Activated B cell treated with CpG ODN at 0.5 μM for 24 hours (primary cell): ENCODE measurements around the gene EYS. TPM values are rescaled to one million over a fixed set of nuclear protein-coding genes. Genes with fewer than 3 reads are reported as not detected.
"Not testable (repeated sequence)": the region's sequence is repeated elsewhere in the genome, so short reads cannot be mapped to it uniquely, and the experiment has no call there.

Experiments used
- ATAC-seq: fragments of 200-7000 bp; cut with Tn5 transposase; one replicate; pipeline ENCODE4 v1.10.0; 2021; ENCODE audit warnings: low read depth, mild to moderate bottlenecking, moderate library complexity
- CTCF ChIA-PET: fragments of 350-600 bp; sonication (Branson Sonifier 250); formaldehyde crosslinking; loops from one replicate; lab custom pipeline; 2021; ENCODE audit warnings: antibody characterized with exemption; lab: Charles Lee
- POLR2A ChIA-PET: fragments of 350-600 bp; sonication (Branson Sonifier 250); formaldehyde crosslinking; loops from one replicate; lab custom pipeline; 2021; ENCODE audit warnings: antibody characterized with exemption; lab: Charles Lee
- DNase-seq: peaks from one replicate; pipeline ENCODE4 v3.0.0; 2022
- H3K27ac Mint-ChIP-seq: one replicate; pipeline ENCODE4 v1.8.0; 2020; ENCODE audit warnings: mixed read lengths
- H3K27me3 Mint-ChIP-seq: one replicate; pipeline ENCODE4 v1.8.0; 2021; ENCODE audit warnings: mixed read lengths
- H3K36me3 Mint-ChIP-seq: one replicate; pipeline ENCODE4 v1.8.0; 2021; ENCODE audit warnings: low read depth, mixed read lengths
- H3K4me1 Mint-ChIP-seq: one replicate; pipeline ENCODE4 v1.8.0; 2021; ENCODE audit warnings: mixed read lengths
- H3K4me3 Mint-ChIP-seq: one replicate; pipeline ENCODE4 v1.8.0; 2020; ENCODE audit warnings: mild to moderate bottlenecking, mixed read lengths
- H3K9me3 Mint-ChIP-seq: one replicate; pipeline ENCODE4 v1.8.0; 2020; ENCODE audit warnings: mixed read lengths
- CTCF ChIP-seq: fragments of 200-600 bp; IDR thresholded peaks from one replicate; pipeline ENCODE4 v1.8.0; 2022; ENCODE audit warnings: antibody characterized with exemption, mild to moderate bottlenecking
- intact Hi-C: fragments of 100-400 bp; cut with micrococcal nuclease; formaldehyde crosslinking; loops from one replicate; pipeline ENCODE4 v1.15.1; 2024
- total RNA-seq: library from RNA; stranded (reverse); gene quantifications from 2 replicates; pipeline ENCODE4 v1.2.3, GENCODE V29; 2022

The EYS gene
- total RNA-seq, 1 donor from 2014 or later: not detected

GRCh38 chr6:63964366-63964765 is 1742.7 kb downstream of the EYS start:
- no peak for DNase-seq
- no peak for TF ChIP-seq CTCF
- Mint-ChIP-seq H3K4me3 (no peak overlapping the region), H3K36me3 (no peaks in the 10 kb centered on the region), H3K4me1 (no peaks in the 10 kb centered on the region), H3K27me3 (no peaks in the 10 kb centered on the region), H3K27ac (no peak overlapping the region), H3K9me3 (no peaks in the 10 kb centered on the region)
- ATAC-seq: no peak
- intact Hi-C loops: no loop called here
- POLR2A ChIA-PET: no interaction called here
- CTCF ChIA-PET: no interaction called here

GRCh38 chr6:63963769-63964315 is 1743.2 kb downstream of the EYS start:
- ChIA-PET POLR2A (no interaction called here), CTCF (no interaction called here)
- Mint-ChIP-seq H3K4me3 (no peak overlapping the region), H3K27me3 (no peaks in the 10 kb centered on the region), H3K9me3 (no peaks in the 10 kb centered on the region), H3K4me1 (no peaks in the 10 kb centered on the region), H3K36me3 (no peaks in the 10 kb centered on the region), H3K27ac (no peak overlapping the region)
- ATAC-seq (no peak), DNase-seq (no peak)
- TF ChIP-seq CTCF: no peak
- intact Hi-C loops: no loop called here

GRCh38 chr6:63953336-63954021 is 1753.5 kb downstream of the EYS start:
- ATAC-seq, POLR2A ChIA-PET, H3K36me3 Mint-ChIP-seq, intact Hi-C loops, H3K27ac Mint-ChIP-seq, H3K4me3 Mint-ChIP-seq, H3K27me3 Mint-ChIP-seq, DNase-seq, H3K4me1 Mint-ChIP-seq, H3K9me3 Mint-ChIP-seq, CTCF ChIA-PET: not testable (repeated sequence)

GRCh38 chr6:63947792-63948529 is 1759.1 kb downstream of the EYS start:
- ATAC-seq (no peak), DNase-seq (no peak)
- ChIA-PET CTCF (no interaction called here), POLR2A (no interaction called here)
- Mint-ChIP-seq H3K4me3 (no peak overlapping the region), H3K9me3 (peaks cover 3% of the 10 kb centered on the region), H3K27me3 (no peaks in the 10 kb centered on the region), H3K27ac (no peak overlapping the region), H3K36me3 (no peaks in the 10 kb centered on the region), H3K4me1 (no peaks in the 10 kb centered on the region)
- TF ChIP-seq CTCF: no peak
- intact Hi-C loops: no loop called here

GRCh38 chr6:63945987-63946386 is 1761.0 kb downstream of the EYS start:
- no peaks in the 10 kb centered on the region for H3K27me3 Mint-ChIP-seq
- H3K27ac Mint-ChIP-seq: no peak overlapping the region
- H3K4me1 Mint-ChIP-seq: no peaks in the 10 kb centered on the region
- POLR2A ChIA-PET: no interaction called here
- ATAC-seq (no peak), DNase-seq (no peak)
- TF ChIP-seq CTCF: no peak
- no peaks in the 10 kb centered on the region for H3K36me3 Mint-ChIP-seq
- CTCF ChIA-PET: interaction anchor here (1.2 kb wide), 1 partner anchor 22 kb away, joined by 5 read pairs; no protein-coding TSS in a partner anchor
- no peak overlapping the region for H3K4me3 Mint-ChIP-seq
- H3K9me3 Mint-ChIP-seq: peaks cover 3% of the 10 kb centered on the region
- intact Hi-C loops: no loop called here
